ENCODE data around the gene MYLK. TPM values are rescaled to one million over a fixed set of nuclear protein-coding genes. Genes with fewer than 3 reads are reported as not detected.

The MYLK gene
- total and polyA plus RNA-seq, 9 donors: 50.2 to 645 (median 205) TPM

GRCh38 chr3:123700791-123701722 lies 183.1 kb downstream of the MYLK start:
- peak; percentile 76 to 84 (median 81) for DNase-seq
- H3K9me3 ChIP-seq: no peaks in the 10 kb centered on the region
- peaks cover 19% of the 10 kb centered on the region for H3K4me1 ChIP-seq (ENCODE audit: insufficient read depth)
- H3K4me3 ChIP-seq: peak overlapping the region; percentile 74
- TF ChIP-seq POLR2A (IDR thresholded peaks at IDR 0.05): no peak
- no peak for TF ChIP-seq CTCF (IDR thresholded peaks at IDR 0.05)
- no peak for TF ChIP-seq EP300 (IDR thresholded peaks at IDR 0.05)
- H3K36me3 ChIP-seq: no peaks in the 10 kb centered on the region
- no peaks in the 10 kb centered on the region for H3K27me3 ChIP-seq
- 7 to 14% (median 8%) methylated on average over 23 of the region's 23 CpGs for WGBS, 3 donors
- peak overlapping the region; percentile 71 to 74 for H3K27ac ChIP-seq
- intact Hi-C loops (cut with DNase I): loop anchor here in 3 of 4 donors (2.0 to 5.0 kb wide), 2 partner anchors 48 to 49 kb away; no protein-coding TSS in a partner anchor

DNA sequence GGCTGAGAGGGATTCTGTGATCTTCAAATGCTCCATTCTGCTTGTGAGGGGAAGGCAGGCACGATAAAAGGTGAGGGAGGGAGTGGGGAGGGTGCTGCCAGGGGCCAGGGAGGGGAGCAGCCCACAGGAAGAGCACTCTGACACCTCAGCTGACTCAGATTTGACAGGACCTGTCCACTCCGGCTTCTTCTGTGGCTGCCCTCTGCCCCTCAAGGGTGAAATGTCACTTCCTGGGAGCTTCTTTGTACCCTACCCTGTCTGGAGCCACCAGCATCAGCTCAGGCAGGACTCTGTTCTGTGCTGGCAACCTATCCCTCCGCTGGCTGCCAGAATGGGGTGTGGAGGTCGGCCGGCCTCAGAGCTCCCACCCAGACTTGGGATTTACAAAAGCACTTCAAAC lies 185.3 kb downstream of the MYLK start:
- WGBS, 3 donors: 6 to 13% (median 9%) methylated on average over 5 of the region's 5 CpGs
- Histone ChIP-seq H3K27me3 (no peaks in the 10 kb centered on the region), H3K9me3 (no peaks in the 10 kb centered on the region), H3K4me3 (peak overlapping the region; percentile 74), H3K27ac (peak overlapping the region; percentile 38 to 40), H3K36me3 (no peaks in the 10 kb centered on the region), H3K4me1 (ENCODE audit: insufficient read depth) (peaks cover 33% of the 10 kb centered on the region)
- intact Hi-C loops (cut with DNase I): loop anchor here in 2 of 4 donors (2.0 to 5.0 kb wide), 2 partner anchors 37 to 44 kb away; no protein-coding TSS in a partner anchor
- TF ChIP-seq POLR2A (IDR thresholded peaks at IDR 0.05): no peak
- no peak for TF ChIP-seq EP300 (IDR thresholded peaks at IDR 0.05)
- TF ChIP-seq CTCF (IDR thresholded peaks at IDR 0.05): no peak
- DNase-seq: peak in 3 of 5 donors; percentile 41 to 60 (median 48)

GRCh38 chr3:123696808-123697207 lies 187.3 kb downstream of the MYLK start:
- 26 to 49% (median 47%) methylated on average over 6 of the region's 6 CpGs for WGBS, 3 donors
- Histone ChIP-seq H3K9me3 (no peaks in the 10 kb centered on the region), H3K4me3 (peak overlapping the region; percentile 74), H3K27ac (no peak overlapping the region), H3K36me3 (no peaks in the 10 kb centered on the region), H3K27me3 (no peaks in the 10 kb centered on the region), H3K4me1 (ENCODE audit: insufficient read depth) (peaks cover 35% of the 10 kb centered on the region)
- TF ChIP-seq CTCF (IDR thresholded peaks at IDR 0.05) (no peak), EP300 (IDR thresholded peaks at IDR 0.05) (no peak), POLR2A (IDR thresholded peaks at IDR 0.05) (no peak)
- DNase-seq: no peak
- intact Hi-C loops (cut with DNase I): loop anchor here in 1 of 4 donors (5.0 kb wide), 1 partner anchor 35 kb away; no protein-coding TSS in a partner anchor

DNA sequence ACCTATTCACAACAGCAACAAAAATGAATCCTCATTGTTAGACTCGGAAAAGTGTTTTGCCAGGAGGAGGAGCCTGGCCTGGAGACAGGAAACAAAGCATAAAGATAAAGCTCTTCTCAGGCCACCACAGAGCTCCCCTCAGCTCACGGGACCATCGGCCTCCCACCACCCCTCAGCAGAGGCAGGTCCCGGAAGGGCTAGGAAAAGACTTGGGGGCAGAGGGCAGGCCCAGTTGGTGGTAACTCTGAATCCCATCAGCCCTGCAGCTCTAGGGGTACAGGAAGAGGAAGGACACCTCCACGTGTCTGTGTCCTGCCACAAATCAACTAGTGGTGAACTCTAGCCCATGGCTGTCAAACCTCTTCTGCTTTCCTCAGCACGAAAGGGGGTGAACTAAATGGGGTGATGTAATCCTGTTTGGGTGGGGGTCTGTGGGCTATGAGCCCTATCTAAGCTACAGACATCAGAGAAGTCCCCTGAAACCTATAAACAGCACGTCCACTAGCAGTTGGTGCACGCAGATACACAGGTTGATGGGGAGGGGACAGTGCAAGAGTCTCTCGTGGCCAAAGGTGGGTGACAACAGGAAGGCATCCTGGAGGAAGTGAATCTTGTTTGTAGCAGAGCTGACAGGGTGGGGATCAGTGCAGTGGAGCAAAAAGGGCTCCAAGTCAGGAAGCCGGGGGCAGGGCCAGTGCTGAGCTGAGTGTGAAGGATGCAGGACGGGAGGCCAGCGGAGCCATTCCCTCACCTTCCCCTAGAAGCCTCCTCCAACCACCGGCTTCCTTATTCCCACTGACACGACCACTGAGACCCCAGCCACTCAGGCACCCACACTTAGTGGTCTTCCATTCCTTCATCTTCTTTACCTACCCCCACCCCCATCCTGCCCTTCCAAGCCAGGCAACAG lies 188.1 kb downstream of the MYLK start:
- Histone ChIP-seq H3K36me3 (no peaks in the 10 kb centered on the region), H3K9me3 (no peaks in the 10 kb centered on the region), H3K4me1 (ENCODE audit: insufficient read depth) (peaks cover 34% of the 10 kb centered on the region), H3K27me3 (no peaks in the 10 kb centered on the region), H3K4me3 (peak overlapping the region; percentile 74), H3K27ac (no peak overlapping the region)
- intact Hi-C loops (cut with DNase I): loop anchor here in 1 of 4 donors (5.0 kb wide), 1 partner anchor 34 kb away; no protein-coding TSS in a partner anchor
- no peak for TF ChIP-seq EP300 (IDR thresholded peaks at IDR 0.05)
- no peak for TF ChIP-seq POLR2A (IDR thresholded peaks at IDR 0.05)
- no peak for TF ChIP-seq CTCF (IDR thresholded peaks at IDR 0.05)
- DNase-seq: no peak
- 36 to 48% (median 42%) methylated on average over 14 of the region's 14 CpGs for WGBS, 3 donors
